A549 treated with Mapracorat at 1 μM for 4 hours (cell line): ENCODE results near the gene SMPD1. TPM values are rescaled to one million over a fixed set of nuclear protein-coding genes. Genes with fewer than 3 reads are reported as not detected.

Experiments
- total RNA-seq: library from RNA; stranded (reverse); fragments of 200-300 nt; extraction: Qiagen RNA extraction; gene quantifications from 5 replicates; pipeline ENCODE4 v1.2.3, GENCODE V29; 2022

Gene SMPD1
- total RNA-seq: 9.3 to 11.4 TPM (median 10.9 TPM) in 5 replicates

DNA sequence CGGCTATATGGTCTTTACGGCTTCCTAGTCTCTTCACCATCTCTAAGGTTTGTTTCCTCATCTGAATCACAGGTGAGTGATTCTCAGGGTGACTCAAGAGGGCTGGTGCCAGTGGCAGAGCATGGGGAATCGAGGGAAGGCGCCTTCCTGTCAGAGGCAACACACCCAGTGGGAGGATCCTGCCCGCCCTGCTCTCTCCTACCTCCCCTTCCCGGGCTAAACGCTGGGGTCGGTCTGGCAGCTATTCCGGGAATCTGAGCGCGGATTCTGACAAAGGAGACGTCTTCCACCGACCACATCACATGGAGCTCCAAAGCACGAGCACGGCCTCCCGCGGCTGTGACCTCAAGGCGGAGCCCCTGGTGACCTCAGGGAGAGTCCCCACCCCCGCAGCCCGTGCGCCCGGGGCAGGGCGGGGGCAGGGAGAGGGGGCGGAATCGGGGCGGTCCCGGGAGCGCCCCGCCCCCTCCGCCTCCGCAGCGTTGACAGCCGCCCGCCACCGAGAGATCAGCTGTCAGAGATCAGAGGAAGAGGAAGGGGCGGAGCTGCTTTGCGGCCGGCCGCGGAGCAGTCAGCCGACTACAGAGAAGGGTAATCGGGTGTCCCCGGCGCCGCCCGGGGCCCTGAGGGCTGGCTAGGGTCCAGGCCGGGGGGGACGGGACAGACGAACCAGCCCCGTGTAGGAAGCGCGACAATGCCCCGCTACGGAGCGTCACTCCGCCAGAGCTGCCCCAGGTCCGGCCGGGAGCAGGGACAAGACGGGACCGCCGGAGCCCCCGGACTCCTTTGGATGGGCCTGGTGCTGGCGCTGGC, at the start of gene SMPD1:
Gene SMPD1 (plus strand): TSS at position 570 of the 813 bp plus-strand sequence. CDS start 125 bp downstream, at position 695.

DNA sequence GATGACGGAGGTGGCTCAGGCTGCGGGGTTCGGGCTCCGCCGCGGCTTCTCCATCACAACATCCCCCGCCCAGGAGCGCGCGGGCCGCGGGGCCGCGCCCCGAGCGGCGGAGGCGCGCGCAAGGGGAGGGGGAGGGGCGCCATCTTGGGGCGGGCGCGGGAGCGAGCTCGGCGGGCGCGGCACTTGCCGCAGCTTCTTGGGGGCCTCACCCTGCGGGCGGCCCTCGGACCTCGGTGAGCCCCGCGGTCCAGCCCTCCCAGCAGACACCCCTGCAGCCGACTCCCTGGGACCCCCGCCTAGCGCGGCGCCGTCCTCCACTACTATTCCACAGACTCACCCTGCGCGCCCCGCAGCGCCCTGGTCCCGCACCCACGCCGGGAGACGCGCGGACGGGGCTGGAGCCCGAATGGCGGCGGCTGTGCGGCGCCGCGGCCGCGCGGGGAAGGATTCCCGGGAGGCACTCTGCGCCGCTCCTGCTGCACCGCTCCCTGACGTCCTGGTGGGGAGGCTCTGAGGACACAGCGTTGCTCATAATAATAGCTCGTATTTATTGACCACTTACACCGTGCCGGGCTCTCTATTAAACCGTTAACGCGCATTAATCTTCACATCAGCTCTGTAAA, 28.8 kb downstream of the SMPD1 start, which contains the start of gene APBB1:
Gene APBB1 (minus strand): TSS at position 86 of the 623 bp plus-strand sequence. CDS start 7,747 bp downstream, outside the sequence.

DNA sequence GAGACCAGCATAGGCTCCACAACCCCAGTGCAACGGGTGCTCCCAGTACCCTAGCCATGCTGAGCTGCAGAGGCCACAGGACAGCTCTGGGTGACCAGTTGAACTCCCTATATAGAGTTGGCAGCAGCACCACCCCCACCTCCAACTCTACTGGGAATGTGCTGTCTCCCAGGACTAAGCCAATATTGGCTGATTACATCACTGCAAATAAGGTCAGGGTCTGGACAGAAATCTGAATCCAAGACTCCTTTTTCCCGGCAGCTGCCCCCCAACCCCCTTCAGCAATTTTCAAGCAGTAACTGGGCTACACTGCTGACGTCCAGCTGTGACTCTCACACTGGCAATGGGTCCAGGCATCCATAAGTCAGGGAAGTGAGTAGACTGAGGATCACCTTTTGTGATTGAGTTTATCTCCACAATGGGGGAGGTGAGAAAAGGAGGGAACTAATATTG, 50.7 kb downstream of the SMPD1 start, which contains the start of gene HPX:
Gene HPX (minus strand): TSS at position 82 of the 453 bp plus-strand sequence. CDS start 24 bp downstream, at position 58.

Other genes starting within 250 kb of the SMPD1 start
- gene OR52B2, start 220.1 kb upstream of the SMPD1 start, total RNA-seq: not detected in 5 replicates
- not detected in 5 replicates for gene OR52W1, start 191.2 kb upstream of the SMPD1 start, total RNA-seq
- gene C11orf42, start 184.9 kb upstream of the SMPD1 start, total RNA-seq: not detected in 5 replicates
- gene FHIP1B, start 155.8 kb upstream of the SMPD1 start, total RNA-seq: 11.9 to 18.8 TPM (median 17.6 TPM) in 5 replicates
- gene CNGA4, start 151.4 kb upstream of the SMPD1 start, total RNA-seq: 0.11 TPM in 1 of 5 replicates, not detected in the others
- gene CCKBR, start 130.6 kb upstream of the SMPD1 start, total RNA-seq: not detected in 5 replicates
- 25.3 to 34.4 TPM (median 28.6 TPM) in 5 replicates for gene CAVIN3, start 70.0 kb upstream of the SMPD1 start, total RNA-seq
- gene APBB1, start 28.6 kb downstream of the SMPD1 start, total RNA-seq: 18.0 to 19.7 TPM (median 18.6 TPM) in 5 replicates
- gene HPX, start 50.5 kb downstream of the SMPD1 start, total RNA-seq: 0.27 to 0.75 TPM (median 0.59 TPM) in 5 replicates
- gene TRIM3, start 83.5 kb downstream of the SMPD1 start, total RNA-seq: 13.8 to 22.2 TPM (median 20.0 TPM) in 5 replicates
- gene ARFIP2, start 90.9 kb downstream of the SMPD1 start, total RNA-seq: 52.0 to 56.2 TPM (median 52.8 TPM) in 5 replicates
- gene TIMM10B, start 91.0 kb downstream of the SMPD1 start, total RNA-seq: 24.5 to 32.9 TPM (median 31.0 TPM) in 5 replicates
- 2.2 to 4.1 TPM (median 3.3 TPM) in 5 replicates for gene DNHD1, start 106.8 kb downstream of the SMPD1 start, total RNA-seq
- 28.7 to 36.9 TPM (median 31.5 TPM) in 5 replicates for gene RRP8, start 213.1 kb downstream of the SMPD1 start, total RNA-seq
- 106 to 120 TPM (median 115 TPM) in 5 replicates for gene ILK, start 213.3 kb downstream of the SMPD1 start, total RNA-seq
- gene TAF10, start 221.7 kb downstream of the SMPD1 start, total RNA-seq: 205 to 228 TPM (median 219 TPM) in 5 replicates
- gene TPP1, start 228.9 kb downstream of the SMPD1 start, total RNA-seq: 40.1 to 48.0 TPM (median 45.5 TPM) in 5 replicates